Measurements from ENCODE around the gene P2RY14.

DNA sequence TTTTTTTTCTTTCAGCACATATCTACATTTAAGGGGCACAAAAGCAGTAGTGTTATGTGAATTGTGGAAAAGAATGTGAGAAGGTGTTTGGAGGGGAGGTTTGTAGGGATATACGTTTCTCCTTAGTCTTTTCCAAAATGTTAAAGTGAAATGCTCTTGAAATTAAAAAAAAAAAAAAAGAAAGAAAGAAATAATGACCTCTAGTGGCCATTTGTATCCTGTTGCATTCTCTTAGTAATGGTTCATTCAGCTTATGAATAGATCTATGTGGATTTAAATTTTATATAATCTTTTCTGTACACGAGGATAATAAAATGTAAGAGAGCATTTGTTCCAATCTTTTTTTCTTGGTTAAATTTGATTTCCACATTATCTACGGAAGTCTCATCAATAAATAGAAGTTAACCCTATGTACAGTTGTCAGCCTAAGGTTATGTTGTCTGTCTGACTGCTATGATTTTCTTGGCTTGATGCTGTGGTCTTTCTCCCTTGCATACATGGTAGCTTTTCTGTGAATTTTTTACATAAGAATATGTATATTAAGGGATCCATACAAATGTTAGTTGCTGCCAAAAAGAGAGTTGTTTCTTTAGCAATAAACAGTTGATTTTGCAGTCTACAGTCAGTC is 49.3 kb upstream of the P2RY14 start:
- TF ChIP-seq CTCF (IDR thresholded peaks at IDR 0.05; ENCODE audit: low read depth, low read length): peak; percentile 62
- TF ChIP-seq EZH2phosphoT487 (IDR thresholded peaks at IDR 0.05; ENCODE audit: low read depth): no peak
